NOMO-1 (cell line): Measurements from ENCODE around the gene SPCS2.
"Not testable (repeated sequence)": the region's sequence is repeated elsewhere in the genome, so short reads cannot be mapped to it uniquely, and the experiment has no call there.

Experiments
- DNase-seq, 2 experiments: peaks; one replicate each; lab custom pipeline; 2025; ENCODE audit not compliant: unreplicated experiment in 2 of 2; lab: John Stamatoyannopoulos, UW

SPCS2 gene

DNA sequence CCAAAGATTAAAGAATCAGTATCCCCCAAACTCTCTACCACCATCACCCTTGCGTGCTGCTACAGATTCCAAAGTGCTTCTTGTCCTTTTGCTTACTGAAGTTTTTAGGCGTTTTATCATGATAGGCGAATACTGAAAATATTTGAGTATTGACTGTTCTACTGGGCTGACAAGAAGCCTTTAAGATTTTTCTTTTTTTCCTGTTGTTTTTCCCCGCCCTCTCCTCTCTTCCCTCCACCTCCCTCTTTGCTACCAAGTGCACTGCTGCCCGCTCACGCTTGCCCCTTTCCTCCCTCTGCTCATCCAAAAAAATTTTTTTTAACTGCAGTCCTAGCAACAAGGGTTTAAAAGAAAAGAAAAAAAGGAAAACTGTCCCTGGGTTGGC, 679 bp downstream of the SPCS2 start:
- DNase-seq, result no peak

DNA sequence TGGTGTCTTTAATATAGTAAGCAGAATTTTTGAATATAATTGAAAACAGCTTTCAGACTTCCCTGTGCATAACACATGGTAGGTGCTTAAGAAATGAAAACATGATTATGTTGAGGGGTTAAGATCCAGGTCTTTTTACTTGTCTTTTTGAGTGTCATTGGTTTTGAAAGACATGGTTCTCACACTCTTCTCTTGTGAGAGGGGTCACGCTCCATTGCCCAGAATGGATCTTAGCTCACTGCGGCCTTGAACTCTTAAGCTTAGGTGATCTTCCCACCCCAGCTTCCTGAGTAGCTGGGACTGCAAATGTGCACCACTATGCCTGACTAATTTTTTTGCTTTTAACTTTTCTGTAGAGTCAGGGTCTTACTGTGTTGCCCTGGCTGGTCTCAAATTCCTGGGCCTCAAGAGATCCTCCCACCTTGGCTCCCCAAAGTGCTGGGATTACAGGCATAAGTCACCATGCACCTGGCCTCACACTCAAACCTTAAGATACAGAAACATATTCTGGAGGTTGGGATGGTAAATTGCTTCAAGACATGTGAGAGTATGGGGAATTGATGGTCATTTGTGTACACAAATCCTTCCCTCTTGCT, 1.4 kb downstream of the SPCS2 start:
- DNase-seq, result no peak

DNA sequence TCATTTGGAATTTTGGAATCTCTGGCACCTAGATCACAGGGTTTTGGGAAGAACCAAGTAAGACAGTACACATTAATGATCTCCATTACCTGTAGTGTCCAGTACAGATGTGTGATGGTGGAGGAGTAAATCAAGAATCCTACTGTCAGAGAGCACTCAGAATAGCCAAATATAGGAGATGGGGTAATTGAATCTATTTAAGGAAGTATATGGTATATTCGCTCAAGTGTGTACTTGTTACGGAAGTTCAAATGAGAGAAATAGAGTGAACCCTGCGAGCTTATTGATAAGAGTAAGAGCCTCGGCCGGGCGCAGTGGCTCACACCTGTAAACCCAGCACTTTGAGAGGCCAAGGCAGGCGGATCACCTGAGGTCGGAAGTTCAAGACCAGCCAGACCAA, 2.2 kb downstream of the SPCS2 start:
- DNase-seq, result peak in 1 of 2 experiments; percentile 47

DNA sequence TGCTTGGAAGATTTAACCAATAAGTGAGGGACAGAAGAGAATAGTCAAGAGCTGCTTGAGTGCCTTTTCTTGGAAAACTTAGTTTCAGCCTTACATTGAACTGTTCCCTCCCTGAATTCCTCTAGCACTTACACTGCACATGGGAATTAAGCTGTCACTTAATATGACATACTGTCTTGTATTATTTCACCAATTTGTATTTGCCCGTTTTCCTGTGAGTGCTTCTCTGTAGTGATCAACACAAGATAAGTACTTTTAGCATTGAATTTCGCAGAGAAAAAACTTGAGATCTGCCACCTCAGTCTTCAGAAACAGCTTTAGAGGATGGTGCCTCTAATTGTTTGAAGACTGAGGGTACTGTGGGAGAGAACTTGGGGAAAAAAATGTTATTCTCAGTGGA, 3.7 kb downstream of the SPCS2 start:
- no peak for DNase-seq

DNA sequence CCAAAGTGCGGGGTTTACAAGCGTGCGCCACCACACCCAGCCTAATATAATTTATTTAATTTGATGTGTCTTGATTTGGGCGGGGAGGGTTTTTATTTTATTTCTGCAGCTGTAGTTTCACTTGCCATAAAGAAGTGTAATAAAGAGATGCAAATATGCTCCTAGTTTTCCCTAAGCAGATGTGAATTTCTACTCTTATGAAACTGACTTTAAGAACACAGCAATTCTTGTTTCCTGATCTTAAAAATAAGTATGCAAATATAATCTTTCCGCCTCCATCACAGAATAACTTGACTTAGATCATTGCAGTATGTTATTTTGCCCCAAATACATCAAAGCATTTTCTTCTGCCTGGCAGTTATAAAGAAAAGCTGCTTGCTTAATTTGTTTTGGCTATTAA, 4.4 kb downstream of the SPCS2 start:
- DNase-seq, result no peak

DNA sequence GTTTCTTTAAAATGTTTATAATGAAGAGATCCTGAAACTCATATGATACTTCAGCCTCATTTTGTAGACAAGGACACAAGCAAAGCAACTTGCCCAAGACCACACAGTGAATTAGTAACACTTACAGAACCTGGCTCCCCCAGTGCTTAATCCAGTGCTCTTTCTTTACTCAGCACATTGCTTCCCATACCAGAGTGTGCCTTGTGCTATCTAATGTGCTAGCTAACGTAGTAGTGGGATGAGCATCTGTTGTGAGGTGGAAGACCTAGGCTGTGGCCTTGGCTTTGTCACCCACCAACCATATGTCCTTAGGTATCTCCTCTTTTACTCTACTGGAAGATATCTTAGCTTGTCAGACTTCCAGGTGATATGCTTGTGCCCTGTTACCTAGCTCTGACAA, 5.1 kb downstream of the SPCS2 start:
- no peak for DNase-seq

DNA sequence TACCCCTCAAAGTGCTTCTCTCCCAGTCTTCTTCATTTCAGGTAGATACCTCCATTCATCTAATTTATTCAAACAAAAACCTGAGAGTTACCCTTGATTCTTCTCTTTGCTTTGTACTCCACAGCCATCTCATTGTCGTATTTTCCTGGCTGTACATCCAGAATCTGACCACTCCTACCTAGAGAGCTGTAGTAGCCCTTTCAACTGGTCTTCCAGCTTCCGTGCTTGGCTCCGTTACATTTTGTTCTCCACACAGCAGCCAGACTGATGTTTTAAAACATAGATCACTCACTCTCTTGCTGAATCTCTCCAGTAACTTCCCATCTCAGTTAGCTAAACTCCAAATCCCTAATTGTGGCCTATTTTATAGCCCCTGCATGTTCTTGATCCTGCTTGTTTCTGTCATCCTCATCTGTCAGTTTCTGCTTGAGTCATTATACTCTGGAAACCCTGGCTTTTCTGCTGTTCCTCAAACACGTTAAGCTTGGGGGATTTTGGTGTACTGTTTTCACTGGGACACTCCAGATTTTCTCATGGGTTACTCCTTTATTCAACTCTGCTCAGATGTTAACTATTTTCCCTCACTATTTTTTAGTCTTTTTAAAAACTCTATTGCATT, 7.4 kb downstream of the SPCS2 start:
- DNase-seq, result no peak

DNA sequence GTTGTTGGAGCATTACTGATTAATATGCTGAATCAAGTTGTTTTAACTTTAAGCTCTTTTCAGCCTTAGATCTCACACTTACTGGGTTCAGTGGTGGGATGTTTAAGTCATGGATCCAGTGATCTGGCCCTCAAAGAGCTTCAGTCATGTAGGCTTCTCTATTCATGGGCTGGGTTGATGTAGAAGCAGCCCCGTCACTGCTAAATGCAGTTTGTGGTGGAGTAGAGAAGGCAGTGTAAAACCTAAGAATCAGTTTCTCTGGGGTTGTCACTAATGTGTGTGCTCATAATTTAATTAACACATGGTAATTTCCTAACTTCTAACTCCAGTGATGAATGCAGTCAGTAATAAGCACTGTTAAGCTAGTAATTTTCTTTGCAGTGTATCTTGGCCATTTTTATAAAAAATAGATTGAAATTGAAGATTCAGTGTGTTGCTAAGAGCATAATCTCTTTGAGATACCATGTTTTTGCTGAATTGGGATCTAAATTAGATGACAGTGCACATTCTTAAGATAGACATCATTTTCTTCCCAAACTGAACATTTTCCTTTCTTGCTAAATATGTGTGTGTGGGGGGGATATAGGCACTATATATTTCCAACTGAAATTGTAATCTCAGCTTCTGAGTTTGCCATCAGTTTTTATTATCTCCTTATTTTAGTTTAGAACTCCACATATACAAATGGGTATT, 9.0 kb downstream of the SPCS2 start:
- no peak for DNase-seq

DNA sequence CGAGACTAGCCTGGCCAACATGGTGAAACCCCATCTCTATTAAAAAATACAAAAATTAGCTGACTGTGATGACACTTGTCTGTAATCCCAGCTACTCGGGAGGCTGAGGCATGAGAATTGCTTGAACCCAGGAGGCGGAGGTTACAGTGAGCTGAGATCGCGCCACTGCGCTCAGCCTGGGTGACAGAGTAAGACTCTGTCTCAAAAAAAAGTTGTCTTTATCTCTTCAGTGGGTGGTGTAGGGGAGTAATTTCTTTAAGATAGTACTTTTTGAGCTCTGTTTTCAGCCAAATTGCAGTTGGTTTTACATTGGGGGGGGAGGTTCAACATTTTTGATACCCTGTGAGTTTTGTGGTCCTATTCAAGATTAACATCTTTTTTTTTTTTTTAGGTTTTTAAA, 11.1 kb downstream of the SPCS2 start:
- DNase-seq, result not testable (repeated sequence)

DNA sequence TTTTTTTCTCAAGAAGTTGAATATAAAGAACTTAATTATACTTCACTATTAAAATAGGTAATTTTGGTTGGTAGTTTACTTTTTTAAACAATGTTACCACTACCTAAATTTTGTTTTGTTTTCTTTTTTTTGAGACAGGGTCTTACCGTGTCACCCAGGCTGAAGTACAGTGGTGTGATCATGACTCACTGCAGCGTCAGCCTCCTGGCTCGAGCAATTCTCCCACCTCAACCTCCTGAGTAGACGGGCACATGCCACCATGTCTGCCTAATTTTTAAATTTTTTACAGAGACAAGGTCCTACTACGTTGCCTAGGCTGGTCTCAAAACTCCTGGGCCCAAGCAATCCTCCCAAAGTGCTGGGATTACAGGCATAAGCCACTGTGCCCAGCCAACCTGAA, 17.6 kb downstream of the SPCS2 start:
- DNase-seq, result no peak

DNA sequence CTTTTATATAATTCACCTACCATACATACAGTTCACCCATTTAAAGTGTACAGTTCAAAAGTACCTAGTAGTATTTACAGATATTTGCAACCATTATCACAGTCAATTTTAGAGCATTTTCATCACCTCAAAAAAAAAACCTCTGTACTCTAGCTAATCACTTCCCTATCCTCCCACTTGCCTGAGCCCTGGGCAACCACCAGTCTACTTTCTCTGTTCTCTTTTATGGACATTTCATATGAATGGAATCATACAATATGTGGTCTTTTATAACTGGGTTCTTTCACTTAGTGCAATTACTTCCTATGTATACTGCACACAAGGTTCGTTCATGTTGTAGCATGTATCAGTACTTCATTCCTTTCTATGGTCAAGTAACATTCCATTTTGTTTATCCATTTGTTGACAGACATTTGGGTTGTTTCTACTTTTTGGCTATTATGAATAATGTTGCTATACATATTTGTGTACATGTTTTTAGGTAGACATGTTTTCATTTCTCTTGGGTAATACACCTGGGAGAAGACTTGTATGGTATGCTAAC, 21.9 kb downstream of the SPCS2 start:
- no peak for DNase-seq

DNA sequence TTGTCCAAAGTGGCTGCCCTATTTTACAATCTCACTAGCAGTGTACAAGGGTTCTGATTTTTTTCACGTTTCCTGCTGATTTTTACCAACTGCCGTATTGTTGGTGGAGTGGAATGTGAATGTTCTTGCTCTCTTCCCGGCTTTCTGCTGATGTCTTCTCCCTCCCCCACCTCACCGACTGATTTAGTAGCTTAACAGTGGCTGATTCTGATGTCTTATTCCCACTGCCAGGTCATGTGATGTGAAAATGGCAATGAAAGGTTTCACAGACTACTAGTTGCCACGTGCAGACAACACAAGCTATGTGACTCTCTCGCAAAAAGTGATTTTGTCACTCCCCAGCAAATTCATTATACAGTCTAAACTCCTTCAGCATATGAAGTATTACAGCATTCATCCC, 22.4 kb downstream of the SPCS2 start:
- no peak for DNase-seq

DNA sequence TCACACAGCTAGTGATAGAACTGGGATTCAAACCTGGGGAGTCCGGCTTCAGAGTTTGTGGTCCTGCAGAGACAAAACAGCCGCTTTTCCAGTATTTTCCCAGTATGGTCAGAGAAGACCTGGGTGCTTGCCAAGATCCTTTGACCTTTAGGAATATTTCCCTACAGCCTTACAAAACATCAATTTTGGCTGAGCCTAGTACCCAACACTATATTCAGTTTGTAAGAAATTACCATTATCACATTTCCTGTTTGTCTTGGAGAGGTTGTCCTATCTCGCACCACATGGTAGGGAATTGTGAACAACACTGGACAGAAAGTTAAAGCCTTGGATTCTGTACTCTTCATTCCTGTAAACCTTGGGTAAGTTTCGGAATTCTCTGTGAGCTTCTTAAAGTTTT, 29.0 kb downstream of the SPCS2 start:
- DNase-seq, result no peak

DNA sequence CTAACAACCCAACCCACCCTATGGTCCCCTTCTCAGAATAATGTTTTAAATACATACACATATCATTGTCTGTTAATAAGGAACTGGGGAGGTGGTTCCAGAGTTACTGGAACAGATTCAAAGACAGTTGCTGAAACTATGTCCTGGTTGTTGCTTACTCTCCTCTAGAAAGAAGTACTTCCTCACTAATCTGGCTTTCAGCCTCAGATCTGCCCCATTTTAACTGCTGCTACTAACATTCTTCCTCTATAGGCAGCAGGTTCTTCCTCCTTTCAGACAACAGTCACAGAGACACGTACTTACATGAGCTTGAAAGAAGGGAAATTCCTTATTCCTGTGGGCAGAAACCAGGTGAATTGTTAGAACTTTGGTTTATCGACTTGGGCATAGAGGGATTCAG, 31.6 kb downstream of the SPCS2 start:
- peak in 1 of 2 experiments; percentile 40 for DNase-seq

DNA sequence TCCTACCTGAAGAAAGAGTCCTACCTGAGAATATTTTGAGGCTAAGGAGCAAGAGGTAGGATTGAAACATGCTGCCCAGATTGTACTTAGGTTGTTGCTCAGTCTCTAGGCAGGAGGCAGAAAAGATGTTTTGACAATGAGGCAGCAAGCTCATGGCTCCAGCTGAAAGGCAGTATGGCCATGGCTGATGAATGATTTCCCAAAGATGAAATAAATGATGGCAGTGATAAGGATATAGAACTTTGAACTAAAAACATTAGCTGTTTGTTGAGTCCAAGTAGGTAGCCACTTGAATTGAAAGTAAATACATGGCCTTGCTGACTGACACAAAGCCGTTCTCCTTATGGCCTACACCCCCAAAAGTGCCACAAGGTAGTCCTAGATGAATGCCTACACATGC, 32.8 kb downstream of the SPCS2 start:
- no peak for DNase-seq

DNA sequence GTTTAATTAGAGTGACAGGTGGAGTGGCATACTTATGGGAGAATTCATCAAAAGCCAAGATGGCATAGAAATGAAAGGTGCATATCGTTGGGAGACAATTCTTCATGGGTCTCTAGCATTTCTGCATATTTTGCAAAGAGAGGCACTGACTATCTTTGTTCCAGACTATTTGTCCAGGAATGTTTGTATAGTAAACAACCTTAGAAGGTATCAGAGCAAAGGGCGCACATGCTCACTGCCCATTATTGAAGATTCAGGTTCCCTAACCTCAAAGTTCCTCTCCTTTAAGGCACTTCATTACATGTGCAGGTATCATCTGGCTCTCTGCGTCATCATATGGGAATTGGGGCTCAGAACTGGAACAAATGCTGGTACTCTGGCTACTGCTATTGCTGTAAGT, 35.0 kb downstream of the SPCS2 start:
- DNase-seq, result no peak

DNA sequence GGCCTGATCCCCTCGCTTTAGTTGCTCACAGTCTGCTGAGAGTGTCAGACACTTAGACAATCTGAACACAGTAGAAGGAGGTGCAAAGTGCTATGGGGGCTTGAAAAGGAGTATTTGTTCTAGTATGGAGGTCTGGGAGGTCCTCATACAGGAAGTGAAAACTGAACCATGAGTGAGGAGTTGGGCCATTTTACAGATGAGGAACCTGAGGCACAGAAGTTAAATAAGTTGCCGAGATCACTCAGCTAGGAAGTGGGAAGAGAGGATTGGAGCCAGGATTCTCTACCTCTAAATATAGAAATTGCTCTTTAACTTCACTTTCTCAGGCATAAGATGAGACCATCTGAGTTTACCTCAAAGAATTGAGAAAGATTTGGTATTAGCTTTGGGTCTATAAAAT, 35.7 kb downstream of the SPCS2 start:
- no peak for DNase-seq

DNA sequence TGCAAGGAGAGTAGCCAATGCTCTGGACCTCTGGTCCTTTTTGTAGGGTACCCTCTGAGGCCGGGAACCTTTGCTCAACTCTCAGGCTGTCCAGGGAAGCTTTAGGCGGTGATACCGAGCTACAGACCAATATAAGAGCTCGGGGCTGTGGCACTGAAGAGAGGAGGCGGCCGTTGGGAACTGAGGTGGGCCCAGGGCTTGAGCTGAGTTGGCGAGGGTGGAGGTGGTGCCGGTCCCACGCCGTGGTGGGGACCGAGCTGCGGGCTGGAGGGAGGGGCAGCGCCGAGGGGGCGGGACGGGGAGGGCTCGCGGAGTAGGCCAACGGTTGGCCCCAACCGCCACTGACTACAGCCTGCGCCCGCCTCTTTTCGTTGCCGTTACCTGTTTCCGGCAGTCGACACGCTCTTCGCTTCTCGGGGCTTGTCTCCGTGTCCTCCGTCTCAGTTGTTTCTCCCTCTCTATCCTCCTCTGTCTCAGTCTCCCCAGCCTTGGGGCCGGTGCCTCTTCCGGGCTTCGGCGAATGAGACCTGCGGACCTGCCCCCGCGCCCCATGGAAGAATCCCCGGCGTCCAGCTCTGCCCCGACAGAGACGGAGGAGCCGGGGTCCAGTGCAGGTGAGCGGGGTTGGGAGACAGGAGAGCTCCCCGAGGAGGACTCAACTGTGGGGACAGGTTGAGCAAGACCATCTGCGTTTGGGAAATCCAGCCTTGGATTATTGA, 39.6 kb downstream of the SPCS2 start, which contains the start of gene NEU3:
Gene NEU3, plus strand, starts transcription at position 393 of the 719 bp plus-strand sequence. Its CDS starts 128 bp downstream, at position 521.
- DNase-seq, result peak; percentile 80 to 86

DNA sequence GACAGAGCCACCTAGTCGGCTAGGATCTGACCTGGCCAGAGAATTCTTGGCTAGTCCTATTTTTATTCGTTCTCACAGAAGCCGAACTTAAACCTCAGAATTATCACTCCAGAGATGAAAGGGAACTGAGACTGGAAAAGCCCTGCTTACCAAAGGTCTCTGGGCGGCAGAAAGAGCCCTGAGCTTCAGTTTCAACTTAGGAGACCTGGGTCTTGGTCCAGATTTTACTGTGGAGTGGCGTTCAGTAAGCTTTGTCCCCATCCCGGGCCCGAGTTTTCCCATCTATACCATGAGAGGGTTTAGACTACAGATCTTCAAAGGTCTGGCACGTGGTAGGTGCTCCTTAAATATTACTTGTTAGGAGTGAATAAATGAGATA, 40.2 kb downstream of the SPCS2 start:
- peak in 1 of 2 experiments; percentile 27 for DNase-seq

DNA sequence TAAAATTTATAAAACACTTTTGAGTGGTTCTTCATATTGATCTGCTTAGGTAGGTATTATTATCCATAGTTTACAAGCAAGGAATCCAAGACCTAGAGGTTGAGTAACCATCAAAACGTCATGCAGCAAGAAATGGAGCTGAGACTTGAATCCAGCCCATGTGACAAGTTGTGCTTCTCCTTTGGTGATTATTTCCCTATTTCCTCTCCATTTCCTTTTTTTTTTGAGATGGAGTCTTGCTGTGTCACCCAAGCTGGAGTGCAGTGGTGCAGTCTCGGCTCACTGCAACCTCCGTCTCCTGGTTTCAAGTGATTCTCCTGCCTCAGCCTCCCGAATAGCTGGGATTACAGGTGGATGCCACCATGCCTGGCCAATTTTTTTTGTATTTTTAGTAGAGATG, 41.1 kb downstream of the SPCS2 start:
- DNase-seq, result peak in 1 of 2 experiments; percentile 4

DNA sequence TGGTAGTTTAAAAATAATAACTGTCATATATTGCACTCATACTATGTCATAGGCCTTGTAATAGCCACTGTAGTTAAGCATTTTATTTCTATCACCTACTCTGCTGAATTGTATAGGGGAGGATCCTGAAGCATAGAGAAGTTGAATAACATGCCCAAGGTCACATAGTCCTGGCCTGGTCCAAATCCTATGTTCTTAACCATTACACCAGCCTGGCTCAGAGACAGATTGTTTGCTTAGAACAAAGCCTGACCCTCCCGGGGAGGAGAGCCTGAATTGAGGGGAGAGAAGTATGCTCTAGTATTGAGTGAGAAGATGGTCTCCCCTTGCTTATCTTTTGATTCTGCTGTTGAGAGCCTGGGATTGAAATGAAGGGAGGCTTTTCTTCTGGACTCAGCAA, 41.9 kb downstream of the SPCS2 start:
- no peak for DNase-seq
